C4-2B (cell line): ENCODE measurements around the gene ALKBH3.

Source experiments
- H3K27ac ChIP-seq: fragments of 450-650 bp; 2 replicates; pipeline ENCODE4 v1.5.1; 2017
- CTCF ChIP-seq: fragments of 450-650 bp; conservative IDR thresholded peaks from 2 replicates; pipeline ENCODE4 v1.5.1; 2017; ENCODE audit warnings: mild to moderate bottlenecking
- ZFX ChIP-seq: fragments of 450-650 bp; IDR thresholded peaks from 2 replicates; pipeline ENCODE4 v1.6.1; 2017

ALKBH3 gene

DNA sequence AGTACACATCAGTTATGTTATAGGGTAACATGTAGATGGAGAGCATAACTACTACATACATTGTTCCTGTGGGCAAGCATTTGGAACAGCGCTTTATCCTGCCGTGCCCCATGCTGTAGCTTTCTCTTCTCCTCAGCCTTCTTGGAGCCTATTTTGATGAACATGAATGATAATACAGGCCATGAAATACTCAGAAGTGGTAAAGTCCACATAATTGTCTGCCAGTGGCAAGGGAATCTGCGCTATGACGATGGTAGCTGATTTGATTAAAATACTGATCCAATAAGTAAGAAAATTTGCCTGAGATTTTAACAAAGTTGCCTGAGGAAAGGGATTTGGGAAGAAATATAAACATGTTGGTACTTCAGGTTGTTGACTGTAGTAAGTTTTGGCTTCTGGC is 23.3 kb downstream of the ALKBH3 start:
- TF ChIP-seq ZFX (no peak), CTCF (no peak)
- H3K27ac ChIP-seq: no peak overlapping the region

DNA sequence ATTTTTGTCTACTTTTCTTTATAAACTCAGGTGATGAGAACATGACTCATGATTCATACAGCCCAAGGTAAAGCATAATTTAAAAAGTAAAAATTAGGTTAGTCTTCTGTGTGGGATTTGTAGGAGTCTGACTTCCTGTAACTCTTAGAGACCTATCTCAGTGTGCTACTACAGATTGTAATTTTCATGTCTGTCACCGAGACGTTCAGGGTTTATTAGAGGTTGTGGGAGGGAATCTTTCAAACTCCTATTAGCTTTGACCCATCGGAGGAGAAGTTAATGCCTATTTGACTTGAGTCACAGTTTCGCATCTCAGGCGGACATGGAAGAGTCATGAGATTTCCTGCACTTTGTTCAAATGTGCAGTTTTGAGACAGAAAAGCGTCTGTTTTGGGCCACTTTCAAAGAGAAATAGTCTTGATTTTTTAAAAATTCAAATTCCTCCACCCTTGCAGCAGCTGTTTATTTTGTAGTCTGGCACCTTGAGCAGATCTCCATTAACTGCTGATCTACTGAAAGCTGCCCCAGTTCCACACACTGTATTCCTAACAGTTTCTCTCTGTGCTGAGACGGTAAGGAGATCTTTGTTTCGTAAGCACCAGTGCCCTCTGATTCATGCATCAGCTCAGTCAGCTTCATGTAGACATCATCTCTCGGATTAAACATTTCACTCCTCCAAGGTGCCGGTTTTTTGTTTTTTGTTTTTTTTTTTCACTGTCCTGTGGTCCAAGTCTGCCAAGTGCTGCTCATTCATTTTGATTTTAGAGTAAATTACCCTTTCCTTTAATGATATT is 24.3 kb downstream of the ALKBH3 start:
- H3K27ac ChIP-seq: no peak overlapping the region
- TF ChIP-seq CTCF (no peak), ZFX (no peak)

GRCh38 chr11:43905813-43906241 is 25.2 kb downstream of the ALKBH3 start:
- TF ChIP-seq CTCF (no peak), ZFX (no peak)
- H3K27ac ChIP-seq: no peak overlapping the region

- H3K27ac ChIP-seq: no peak overlapping the region
- no peak for TF ChIP-seq ZFX
- TF ChIP-seq CTCF: no peak
These were observed 26.7 kb downstream of the ALKBH3 start for GRCh38 chr11:43907028-43907975.

DNA sequence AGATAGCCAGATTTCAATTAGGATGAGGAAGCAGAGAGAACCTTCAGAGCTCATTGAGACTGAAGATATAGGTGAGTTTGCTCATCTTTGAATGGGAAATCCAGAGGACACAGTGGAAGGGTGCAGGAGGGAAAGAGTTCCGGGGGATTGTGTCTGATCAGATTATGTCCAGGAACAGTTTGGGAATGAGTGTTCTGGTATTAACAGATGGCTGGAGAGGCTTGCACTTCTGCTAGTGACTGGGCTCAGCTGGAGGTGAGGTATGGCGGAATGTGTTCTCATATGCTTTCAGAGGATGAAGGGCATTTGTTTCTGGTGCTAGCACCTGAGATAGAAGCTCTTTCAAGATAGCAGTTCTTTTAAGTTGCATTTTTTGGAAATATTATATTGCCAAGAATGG is 27.6 kb downstream of the ALKBH3 start:
- no peak for TF ChIP-seq CTCF
- no peak for TF ChIP-seq ZFX

GRCh38 chr11:43908683-43909082 is 28.1 kb downstream of the ALKBH3 start:
- no peak overlapping the region for H3K27ac ChIP-seq
- TF ChIP-seq ZFX: no peak
- no peak for TF ChIP-seq CTCF

More for the DNA sequence above, 27.6 kb downstream of the ALKBH3 start:
- H3K27ac ChIP-seq: no peak overlapping the region
